ENCODE data around the gene DENND1B. TPM values are rescaled to one million over a fixed set of nuclear protein-coding genes. Genes with fewer than 3 reads are reported as not detected.

Gene DENND1B
- polyA plus RNA-seq, 1 of the 3 experiments (the other 2 are of a cell fraction), result 1.4 TPM

DNA sequence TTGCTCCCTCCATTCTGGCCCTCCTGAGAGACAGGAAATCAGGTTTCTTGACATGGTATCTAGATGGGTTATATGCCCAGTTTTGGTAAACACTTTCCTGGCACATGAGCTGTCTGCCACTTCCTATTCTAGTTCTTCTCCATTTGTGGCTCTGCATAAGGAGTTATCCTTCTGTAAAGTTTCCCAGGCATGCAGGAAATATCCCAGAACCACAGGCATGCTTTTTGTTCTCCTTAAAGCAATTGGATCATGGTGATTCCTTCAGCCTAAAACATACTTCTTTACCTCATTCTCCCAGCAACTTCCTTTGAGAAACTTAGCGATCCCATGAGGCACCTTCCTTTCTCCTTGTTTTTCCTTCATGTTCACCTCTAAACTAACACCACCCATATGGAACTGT, 307.4 kb downstream of the DENND1B start (continued):
- TF ChIP-seq FOXM1 (IDR thresholded peaks at IDR 0.05; ENCODE audit: low read depth), result no peak

DNA sequence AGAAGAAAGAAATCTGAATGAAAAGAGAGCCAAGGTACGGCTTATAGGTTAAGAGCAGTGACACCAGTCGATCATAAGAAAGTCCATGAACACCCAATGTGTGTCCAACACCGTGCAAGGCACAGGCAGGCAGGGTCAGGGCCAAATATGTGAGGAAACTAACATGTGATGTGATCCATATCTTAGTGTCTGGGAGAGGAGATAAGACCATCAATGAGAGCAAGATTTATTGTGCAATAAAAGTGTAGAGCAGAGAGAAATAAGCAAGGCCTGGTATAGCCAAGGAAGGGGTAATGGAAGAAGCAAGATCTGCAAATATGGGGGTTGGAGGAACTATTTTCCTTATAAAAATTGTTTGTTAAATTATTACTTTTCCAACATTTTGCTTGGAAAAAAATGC, 308.5 kb downstream of the DENND1B start:
- Histone ChIP-seq H3K36me3 (replicated peaks in 1 of 2; ENCODE audit: control insufficient read depth in 1 of 2, insufficient read depth in 2 of 2, low read length in 1 of 2) (no peaks in the 10 kb centered on the region), H3K27ac (ENCODE audit: low read depth in 2 of 2, low read length in 1 of 2) (no peak overlapping the region), H3K4me2 (no peak overlapping the region), H3K4me1 (ENCODE audit: control insufficient read depth in 1 of 2, insufficient read depth in 2 of 2, low read depth in 1 of 2, low read length in 1 of 2) (peaks cover 0 to 26% of the 10 kb centered on the region in 2 experiments; a peak in 2 of 4 replicates), H4K20me1 (ENCODE audit: insufficient read depth) (no peaks in the 10 kb centered on the region), H2AFZ (ENCODE audit: low read depth) (no peak overlapping the region), H3K4me3 (ENCODE audit: low read depth in 2 of 2, low read length in 1 of 2) (no peak overlapping the region), H3K9ac (no peak overlapping the region), H3F3A (replicated peaks; ENCODE audit: insufficient read depth) (no peaks in the 10 kb centered on the region), H3K9me3 (no peaks in the 10 kb centered on the region), H3K9me2 (no peaks in the 10 kb centered on the region), H3K27me3 (ENCODE audit: insufficient read depth) (no peaks in the 10 kb centered on the region), H3K79me2 (ENCODE audit: insufficient read depth) (no peaks in the 10 kb centered on the region)
- TF ChIP-seq, protein P1, sequence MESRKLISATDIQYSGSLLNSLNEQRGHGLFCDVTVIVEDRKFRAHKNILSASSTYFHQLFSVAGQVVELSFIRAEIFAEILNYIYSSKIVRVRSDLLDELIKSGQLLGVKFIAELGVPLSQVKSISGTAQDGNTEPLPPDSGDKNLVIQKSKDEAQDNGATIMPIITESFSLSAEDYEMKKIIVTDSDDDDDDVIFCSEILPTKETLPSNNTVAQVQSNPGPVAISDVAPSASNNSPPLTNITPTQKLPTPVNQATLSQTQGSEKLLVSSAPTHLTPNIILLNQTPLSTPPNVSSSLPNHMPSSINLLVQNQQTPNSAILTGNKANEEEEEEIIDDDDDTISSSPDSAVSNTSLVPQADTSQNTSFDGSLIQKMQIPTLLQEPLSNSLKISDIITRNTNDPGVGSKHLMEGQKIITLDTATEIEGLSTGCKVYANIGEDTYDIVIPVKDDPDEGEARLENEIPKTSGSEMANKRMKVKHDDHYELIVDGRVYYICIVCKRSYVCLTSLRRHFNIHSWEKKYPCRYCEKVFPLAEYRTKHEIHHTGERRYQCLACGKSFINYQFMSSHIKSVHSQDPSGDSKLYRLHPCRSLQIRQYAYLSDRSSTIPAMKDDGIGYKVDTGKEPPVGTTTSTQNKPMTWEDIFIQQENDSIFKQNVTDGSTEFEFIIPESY (IDR thresholded peaks at IDR 0.05; ENCODE audit: borderline replicate concordance, low read depth), result no peak
- TF ChIP-seq, protein P2, sequence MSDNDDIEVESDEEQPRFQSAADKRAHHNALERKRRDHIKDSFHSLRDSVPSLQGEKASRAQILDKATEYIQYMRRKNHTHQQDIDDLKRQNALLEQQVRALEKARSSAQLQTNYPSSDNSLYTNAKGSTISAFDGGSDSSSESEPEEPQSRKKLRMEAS (IDR thresholded peaks at IDR 0.05; ENCODE audit: low read depth), result no peak
- no peak for TF ChIP-seq SIN3A (IDR thresholded peaks at IDR 0.05; ENCODE audit: borderline replicate concordance, low read depth, low read length)
- no peak for TF ChIP-seq TCF12 (IDR thresholded peaks at IDR 0.05)
- no peak for TF ChIP-seq MEF2A (IDR thresholded peaks at IDR 0.05; ENCODE audit: borderline replicate concordance, low read depth)
- TF ChIP-seq, protein P3, sequence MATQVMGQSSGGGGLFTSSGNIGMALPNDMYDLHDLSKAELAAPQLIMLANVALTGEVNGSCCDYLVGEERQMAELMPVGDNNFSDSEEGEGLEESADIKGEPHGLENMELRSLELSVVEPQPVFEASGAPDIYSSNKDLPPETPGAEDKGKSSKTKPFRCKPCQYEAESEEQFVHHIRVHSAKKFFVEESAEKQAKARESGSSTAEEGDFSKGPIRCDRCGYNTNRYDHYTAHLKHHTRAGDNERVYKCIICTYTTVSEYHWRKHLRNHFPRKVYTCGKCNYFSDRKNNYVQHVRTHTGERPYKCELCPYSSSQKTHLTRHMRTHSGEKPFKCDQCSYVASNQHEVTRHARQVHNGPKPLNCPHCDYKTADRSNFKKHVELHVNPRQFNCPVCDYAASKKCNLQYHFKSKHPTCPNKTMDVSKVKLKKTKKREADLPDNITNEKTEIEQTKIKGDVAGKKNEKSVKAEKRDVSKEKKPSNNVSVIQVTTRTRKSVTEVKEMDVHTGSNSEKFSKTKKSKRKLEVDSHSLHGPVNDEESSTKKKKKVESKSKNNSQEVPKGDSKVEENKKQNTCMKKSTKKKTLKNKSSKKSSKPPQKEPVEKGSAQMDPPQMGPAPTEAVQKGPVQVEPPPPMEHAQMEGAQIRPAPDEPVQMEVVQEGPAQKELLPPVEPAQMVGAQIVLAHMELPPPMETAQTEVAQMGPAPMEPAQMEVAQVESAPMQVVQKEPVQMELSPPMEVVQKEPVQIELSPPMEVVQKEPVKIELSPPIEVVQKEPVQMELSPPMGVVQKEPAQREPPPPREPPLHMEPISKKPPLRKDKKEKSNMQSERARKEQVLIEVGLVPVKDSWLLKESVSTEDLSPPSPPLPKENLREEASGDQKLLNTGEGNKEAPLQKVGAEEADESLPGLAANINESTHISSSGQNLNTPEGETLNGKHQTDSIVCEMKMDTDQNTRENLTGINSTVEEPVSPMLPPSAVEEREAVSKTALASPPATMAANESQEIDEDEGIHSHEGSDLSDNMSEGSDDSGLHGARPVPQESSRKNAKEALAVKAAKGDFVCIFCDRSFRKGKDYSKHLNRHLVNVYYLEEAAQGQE (IDR thresholded peaks at IDR 0.05; ENCODE audit: low read depth, low read length), result no peak
- no peak for TF ChIP-seq NFIC (IDR thresholded peaks at IDR 0.05; ENCODE audit: borderline replicate concordance)
- WGBS (ENCODE audit: low lambda C conversion rate), result 54% methylated on average over 3 of the region's 3 CpGs
- POLR2A ChIA-PET, result no interaction called here
- no peak for DNase-seq
- CTCF ChIA-PET, result no interaction called here
